GM13977 (cell line): ENCODE data around the gene PLXNA4.

Experiments
- DNase-seq: peaks from one replicate; pipeline ENCODE4 v3.0.0; 2012; ENCODE audit warnings: low spot score
- in situ Hi-C: fragments of 300-500 bp; cut with MboI; formaldehyde crosslinking; loops from one replicate; pipeline ENCODE4 v1.12.0; 2022; ENCODE audit warnings: low sequenced_read_pairs, low pct_unique_long_range_greater_than_20kb, mixed read lengths, inconsistent platforms; ENCODE audit not compliant: unreplicated experiment
- TF ChIP-seq, protein P1 (sequence below): IDR thresholded peaks from 2 replicates; pipeline ENCODE4 v1.5.1; 2012; ENCODE audit warnings: mild to moderate bottlenecking, control low read depth; ENCODE audit not compliant: insufficient read depth; ENCODE audit errors: extremely low read depth, missing control alignments

Gene PLXNA4

DNA sequence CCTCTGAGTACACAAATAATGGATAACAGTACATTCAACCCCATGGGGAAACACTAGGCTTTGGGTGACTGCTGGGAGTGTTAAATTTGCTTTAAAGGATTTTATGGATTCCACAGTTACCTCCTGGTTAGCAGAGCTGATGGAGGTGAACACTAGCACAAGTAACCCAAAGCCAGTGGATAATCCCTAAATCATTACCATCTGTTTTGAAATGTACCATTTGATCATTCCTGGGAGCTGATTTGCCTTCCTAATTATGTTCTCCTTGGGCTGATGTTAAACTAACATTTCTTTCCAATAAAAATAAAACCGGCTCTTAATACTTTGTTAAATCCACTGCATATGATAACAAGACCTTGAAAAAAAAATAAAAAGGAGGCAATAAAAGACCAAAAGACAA lies 493.9 kb downstream of the PLXNA4 start:
- in situ Hi-C loops, result no loop called here

DNA sequence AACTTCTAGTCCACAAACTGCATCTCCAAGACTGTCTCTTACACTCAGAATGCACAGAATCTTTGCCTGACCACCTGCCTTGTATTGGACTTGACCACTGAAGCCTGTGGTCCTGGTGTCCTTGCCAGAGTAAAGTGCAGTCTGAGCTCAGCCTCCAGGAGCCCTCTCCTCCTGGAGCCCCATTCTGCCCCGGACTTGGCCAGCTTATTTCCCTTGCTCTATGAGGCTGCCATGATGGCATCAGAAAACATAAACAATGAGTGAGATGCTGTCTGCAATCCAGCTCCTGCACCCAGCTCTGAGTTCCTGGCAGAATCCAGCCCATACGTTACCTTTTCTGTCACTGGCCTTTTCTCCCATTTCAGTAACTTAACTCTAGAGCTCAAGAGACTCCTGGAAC lies 494.6 kb downstream of the PLXNA4 start:
- TF ChIP-seq, protein P1, sequence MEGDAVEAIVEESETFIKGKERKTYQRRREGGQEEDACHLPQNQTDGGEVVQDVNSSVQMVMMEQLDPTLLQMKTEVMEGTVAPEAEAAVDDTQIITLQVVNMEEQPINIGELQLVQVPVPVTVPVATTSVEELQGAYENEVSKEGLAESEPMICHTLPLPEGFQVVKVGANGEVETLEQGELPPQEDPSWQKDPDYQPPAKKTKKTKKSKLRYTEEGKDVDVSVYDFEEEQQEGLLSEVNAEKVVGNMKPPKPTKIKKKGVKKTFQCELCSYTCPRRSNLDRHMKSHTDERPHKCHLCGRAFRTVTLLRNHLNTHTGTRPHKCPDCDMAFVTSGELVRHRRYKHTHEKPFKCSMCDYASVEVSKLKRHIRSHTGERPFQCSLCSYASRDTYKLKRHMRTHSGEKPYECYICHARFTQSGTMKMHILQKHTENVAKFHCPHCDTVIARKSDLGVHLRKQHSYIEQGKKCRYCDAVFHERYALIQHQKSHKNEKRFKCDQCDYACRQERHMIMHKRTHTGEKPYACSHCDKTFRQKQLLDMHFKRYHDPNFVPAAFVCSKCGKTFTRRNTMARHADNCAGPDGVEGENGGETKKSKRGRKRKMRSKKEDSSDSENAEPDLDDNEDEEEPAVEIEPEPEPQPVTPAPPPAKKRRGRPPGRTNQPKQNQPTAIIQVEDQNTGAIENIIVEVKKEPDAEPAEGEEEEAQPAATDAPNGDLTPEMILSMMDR, result no peak
- in situ Hi-C loops, result no loop called here

More for the DNA sequence above, 493.9 kb downstream of the PLXNA4 start:
- TF ChIP-seq, protein P1, result no peak
- DNase-seq, result no peak

DNA sequence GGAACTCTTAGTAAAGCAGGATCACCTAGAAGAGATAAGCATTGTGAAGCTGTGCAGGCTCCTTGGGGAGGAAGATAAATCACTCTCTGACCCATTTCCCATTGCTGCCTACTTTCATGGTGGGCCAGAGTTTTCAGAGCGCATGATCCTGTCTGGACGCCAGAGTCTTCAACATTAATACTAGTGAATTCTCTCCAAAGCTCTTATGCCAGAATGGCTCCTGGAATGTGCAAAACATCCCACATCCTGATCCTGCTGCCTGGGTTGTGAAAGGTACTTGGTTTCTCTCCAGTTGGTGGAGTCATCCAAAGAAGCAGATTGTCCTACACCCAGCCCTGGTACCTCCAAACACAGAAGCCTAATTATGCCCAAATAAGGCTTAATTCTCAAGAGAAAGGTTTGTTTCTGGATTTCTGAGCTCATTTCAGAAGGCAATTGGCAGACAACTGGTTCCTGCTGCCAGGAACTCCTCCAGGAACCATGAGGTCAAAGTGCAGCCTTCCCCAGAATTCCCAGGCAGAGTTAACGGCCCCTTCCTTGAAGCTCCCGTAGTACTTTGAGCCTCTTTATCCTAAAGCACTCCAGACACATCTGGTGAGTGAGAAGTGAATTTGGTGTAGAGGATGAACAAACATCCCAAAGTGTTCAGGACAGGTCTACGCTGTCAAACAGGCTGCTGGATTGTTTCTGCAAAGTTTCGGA lies 495.2 kb downstream of the PLXNA4 start:
- TF ChIP-seq, protein P1, result no peak
- no peak for DNase-seq
- in situ Hi-C loops, result no loop called here

More for the DNA sequence above, 494.6 kb downstream of the PLXNA4 start:
- DNase-seq, result no peak

DNA sequence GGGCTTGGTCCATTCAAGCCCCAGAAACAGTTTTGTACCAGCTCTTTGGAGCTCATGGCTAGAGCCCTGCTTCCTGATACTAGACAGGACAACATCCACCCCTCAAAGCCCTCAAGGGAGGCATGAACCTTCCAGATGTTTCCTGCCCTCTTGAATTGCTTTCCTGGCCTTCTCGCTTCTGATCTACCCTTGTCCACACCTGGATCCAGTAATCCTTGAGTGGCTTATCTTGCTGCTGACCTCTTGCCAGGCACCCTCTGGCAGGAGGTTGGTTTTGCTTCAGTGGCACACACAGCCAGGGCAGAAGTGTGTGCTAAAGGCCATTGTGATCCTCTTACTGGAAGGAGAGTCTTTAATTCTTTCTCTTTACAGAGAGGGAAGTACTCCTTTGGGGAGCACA lies 495.8 kb downstream of the PLXNA4 start:
- in situ Hi-C loops, result no loop called here
- TF ChIP-seq, protein P1, result no peak
- no peak for DNase-seq

DNA sequence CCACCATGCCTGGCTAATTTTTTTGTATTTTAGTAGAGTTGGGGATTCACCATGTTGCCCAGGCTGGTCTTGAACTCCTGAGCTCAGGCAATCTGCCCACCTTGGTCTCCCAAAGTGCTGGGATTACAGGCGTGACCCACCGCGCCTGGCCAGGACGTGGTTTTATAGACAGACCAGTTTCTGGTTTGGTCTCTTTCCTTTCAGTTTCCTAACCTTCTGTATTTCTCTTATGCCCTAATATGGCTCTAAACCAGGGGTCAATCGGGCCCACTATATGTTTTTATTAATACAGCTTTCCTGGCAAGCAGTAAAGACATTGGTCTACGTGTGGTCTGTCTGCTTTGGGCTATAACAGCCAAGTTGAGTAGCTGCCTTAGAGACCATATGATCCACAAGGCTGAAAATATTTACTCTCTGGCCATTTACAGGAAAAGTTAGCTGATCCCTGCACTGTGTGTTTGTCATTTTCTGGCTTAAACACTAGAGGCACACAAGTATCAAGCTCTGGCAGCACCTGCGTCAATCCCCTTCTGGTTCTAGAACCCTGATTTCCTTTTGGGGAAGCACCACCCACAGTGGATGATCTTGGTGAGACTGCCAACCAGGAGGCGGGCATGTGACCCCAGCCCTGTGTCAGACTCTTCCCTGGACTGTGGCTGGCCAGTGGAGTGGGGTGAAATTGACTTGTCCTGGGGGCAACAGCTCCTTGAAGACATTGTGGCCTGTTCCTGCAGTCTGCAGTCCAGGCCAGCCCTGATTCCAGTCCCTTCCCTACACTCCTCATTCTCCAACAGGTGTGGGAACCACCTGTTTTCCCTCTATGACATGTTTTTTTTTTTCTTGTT lies 497.2 kb downstream of the PLXNA4 start:
- TF ChIP-seq, protein P1, result no peak
- DNase-seq, result no peak
- in situ Hi-C loops, result no loop called here

DNA sequence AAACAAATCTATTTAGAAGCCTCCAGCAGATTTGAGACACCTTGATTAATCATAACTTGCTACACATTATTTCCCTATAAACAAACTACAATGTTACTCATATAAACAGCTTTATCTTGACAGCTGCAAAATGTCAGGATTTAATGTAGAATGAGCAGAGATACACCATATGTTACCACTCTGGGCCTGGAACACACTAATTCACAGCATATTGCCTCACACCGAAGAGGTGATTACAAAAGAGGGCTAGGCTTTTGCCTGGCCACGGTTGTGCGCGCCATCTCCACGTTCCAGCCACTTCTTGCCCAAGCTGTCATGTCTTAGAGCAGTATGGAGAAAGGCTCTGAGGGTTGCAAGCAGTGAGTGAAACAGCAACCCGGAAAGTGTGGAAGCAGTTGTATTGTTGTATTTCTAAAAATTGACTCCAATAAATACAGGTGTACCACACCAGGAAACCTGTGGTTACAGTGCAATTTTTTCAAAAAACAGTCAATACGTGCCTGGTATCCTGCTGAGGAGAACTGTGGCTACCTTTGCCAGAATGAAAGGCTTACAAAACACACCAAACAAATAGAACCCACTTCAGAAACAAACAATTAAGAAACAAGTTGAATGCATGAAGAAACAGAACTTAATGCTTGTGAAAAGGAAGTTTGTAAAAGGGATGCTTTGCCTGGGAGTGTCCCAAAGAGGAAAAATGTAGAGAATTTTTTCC lies 498.1 kb downstream of the PLXNA4 start:
- in situ Hi-C loops, result no loop called here
- TF ChIP-seq, protein P1, result no peak

More for the DNA sequence above, 498.1 kb downstream of the PLXNA4 start:
- DNase-seq, result no peak
